SJSA1 (cell line): ENCODE data around the gene C2CD2. TPM values are rescaled to one million over a fixed set of nuclear protein-coding genes. Genes with fewer than 3 reads are reported as not detected.

Experiments used
- DNase-seq, 2 experiments: peaks; one replicate each; pipeline ENCODE4 v3.0.0-alpha.2; 2015 to 2020; ENCODE audit warnings: low spot score in 2 of 2, low read depth in 1 of 2
- H3K27ac ChIP-seq: fragments of 250-450 bp; sonication (Bioruptor Pico); 2 replicates; pipeline ENCODE4 v1.5.1; 2020; ENCODE audit warnings: mild to moderate bottlenecking, moderate library complexity
- H3K27me3 ChIP-seq: fragments of 250-450 bp; sonication (Bioruptor Pico); replicated peaks from 2 replicates; pipeline ENCODE4 v1.5.1; 2020; ENCODE audit warnings: mild to moderate bottlenecking, moderate library complexity
- H3K36me3 ChIP-seq: fragments of 250-450 bp; sonication (Bioruptor Pico); 2 replicates; pipeline ENCODE4 v1.5.1; 2020; ENCODE audit warnings: mild to moderate bottlenecking
- H3K4me1 ChIP-seq: fragments of 250-450 bp; sonication (Bioruptor Pico); replicated peaks from 2 replicates; pipeline ENCODE4 v1.6.1; 2021; ENCODE audit warnings: mild to moderate bottlenecking
- H3K4me3 ChIP-seq: fragments of 250-450 bp; sonication (Bioruptor Pico); 2 replicates; pipeline ENCODE4 v1.5.1; 2020; ENCODE audit warnings: mild to moderate bottlenecking
- H3K9me3 ChIP-seq: fragments of 250-450 bp; sonication (Bioruptor Pico); replicated peaks from 2 replicates; pipeline ENCODE4 v1.5.1; 2020; ENCODE audit warnings: mild to moderate bottlenecking
- total RNA-seq: library from RNA; depleted of rRNA; stranded (reverse); fragments of >200 nt; shearing (Covaris generic); gene quantifications from 2 replicates; pipeline ENCODE4 v1.2.3, GENCODE V29; 2014

Gene C2CD2
- total RNA-seq, 1 experiment from 2014 or later, result 17.1 TPM

DNA sequence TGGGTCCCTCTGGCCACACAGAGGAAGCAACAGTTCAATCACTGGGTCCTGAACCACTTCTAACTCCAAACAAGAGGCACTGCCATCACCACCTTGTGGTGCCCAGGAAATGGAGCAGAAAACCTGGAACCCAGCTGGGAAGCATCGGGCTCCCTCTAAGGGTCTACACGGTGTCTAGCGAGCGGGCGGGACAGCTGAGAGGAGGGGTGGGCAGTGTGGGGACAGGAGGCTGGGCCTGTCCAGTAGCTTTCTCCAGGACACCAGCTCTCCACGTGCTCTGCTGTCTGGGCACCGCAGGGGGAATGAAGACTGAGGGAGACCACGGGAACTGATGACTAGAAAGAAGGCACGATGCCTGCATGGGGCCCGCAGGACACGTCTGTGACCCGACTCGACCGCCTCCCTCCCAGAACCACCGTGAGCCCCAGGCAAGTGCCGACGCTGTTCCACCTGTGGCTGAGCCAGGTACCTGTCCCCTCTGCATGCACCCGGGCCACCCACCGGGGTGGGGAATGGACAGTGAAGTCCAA lies 69.3 kb downstream of the C2CD2 start:
- no peak for DNase-seq
- Histone ChIP-seq H3K4me1 (no peaks in the 10 kb centered on the region), H3K27ac (no peak overlapping the region), H3K27me3 (no peaks in the 10 kb centered on the region), H3K36me3 (peaks cover 11% of the 10 kb centered on the region; the same call in 1 of the 2 replicates), H3K4me3 (no peak overlapping the region), H3K9me3 (no peaks in the 10 kb centered on the region)

DNA sequence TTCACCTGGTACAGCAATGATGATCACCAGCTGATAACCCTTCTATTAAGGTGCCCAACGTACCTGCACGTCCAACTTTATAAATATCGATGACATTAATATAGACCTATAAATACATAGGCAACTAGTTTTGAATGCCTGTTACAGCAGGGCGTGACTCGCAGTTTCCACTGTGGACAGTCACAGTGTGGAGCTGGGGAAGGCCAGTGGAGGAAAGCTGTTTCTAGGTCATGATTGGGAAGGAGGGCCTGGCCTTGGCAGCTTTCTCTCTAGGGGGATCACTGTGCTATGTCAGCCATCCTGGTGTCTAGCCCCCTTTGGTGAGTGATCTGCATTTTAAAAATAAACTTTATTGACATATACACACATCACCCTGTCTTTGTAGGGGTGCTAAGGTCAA lies 70.2 kb downstream of the C2CD2 start:
- no peaks in the 10 kb centered on the region for H3K27me3 ChIP-seq
- H3K9me3 ChIP-seq, result no peaks in the 10 kb centered on the region
- H3K4me1 ChIP-seq, result no peaks in the 10 kb centered on the region
- H3K36me3 ChIP-seq, result peaks cover 10% of the 10 kb centered on the region; the same call in 1 of the 2 replicates
- H3K4me3 ChIP-seq, result no peak overlapping the region
- DNase-seq, result no peak
- H3K27ac ChIP-seq, result no peak overlapping the region

DNA sequence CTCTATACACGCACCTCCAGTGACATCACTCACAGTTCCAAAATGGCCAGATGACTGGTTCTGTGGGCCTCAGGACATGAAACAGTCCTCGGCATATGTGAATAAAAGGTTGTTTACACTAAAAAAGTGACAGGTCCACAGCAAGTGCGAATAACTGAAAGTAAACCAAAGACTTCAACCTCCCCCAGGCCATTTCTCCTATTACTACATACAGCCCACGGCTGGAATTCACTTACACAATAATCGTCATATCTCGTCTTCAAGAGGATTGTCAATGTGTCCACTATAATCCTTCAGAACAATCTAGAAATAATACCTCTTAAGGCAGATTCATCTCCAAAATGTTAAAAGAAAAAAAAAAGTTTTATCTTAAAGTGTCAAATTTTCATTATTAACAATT lies 72.8 kb downstream of the C2CD2 start:
- Histone ChIP-seq H3K27me3 (no peaks in the 10 kb centered on the region), H3K4me1 (peaks cover 12% of the 10 kb centered on the region), H3K9me3 (no peaks in the 10 kb centered on the region), H3K4me3 (no peak overlapping the region), H3K27ac (no peak overlapping the region), H3K36me3 (peaks cover 4% of the 10 kb centered on the region)
- DNase-seq, result no peak

DNA sequence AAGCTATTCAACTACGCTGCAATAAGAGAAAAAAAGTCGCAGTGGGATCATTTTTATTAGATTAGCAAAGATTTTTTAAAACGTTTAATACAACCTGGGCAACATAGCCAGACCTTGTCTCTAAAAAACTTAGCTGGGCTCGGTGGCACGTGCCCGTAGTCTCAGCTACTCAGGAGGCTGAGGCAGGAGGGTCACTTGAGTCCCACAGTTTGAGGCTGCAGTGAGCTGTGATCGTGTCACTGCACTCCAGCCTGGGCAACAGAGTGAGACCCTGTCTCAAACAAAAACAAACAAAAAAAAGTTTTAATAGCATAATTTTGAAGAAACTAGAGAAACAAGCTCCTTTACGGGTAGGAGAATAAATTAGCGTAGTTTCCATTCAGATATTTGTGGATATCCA lies 73.7 kb downstream of the C2CD2 start:
- H3K4me1 ChIP-seq, result peaks cover 12% of the 10 kb centered on the region
- no peaks in the 10 kb centered on the region for H3K27me3 ChIP-seq
- H3K9me3 ChIP-seq, result no peaks in the 10 kb centered on the region
- DNase-seq, result no peak
- H3K36me3 ChIP-seq, result peaks cover 4% of the 10 kb centered on the region
- H3K4me3 ChIP-seq, result no peak overlapping the region; the same call in 1 of the 2 replicates
- no peak overlapping the region for H3K27ac ChIP-seq

DNA sequence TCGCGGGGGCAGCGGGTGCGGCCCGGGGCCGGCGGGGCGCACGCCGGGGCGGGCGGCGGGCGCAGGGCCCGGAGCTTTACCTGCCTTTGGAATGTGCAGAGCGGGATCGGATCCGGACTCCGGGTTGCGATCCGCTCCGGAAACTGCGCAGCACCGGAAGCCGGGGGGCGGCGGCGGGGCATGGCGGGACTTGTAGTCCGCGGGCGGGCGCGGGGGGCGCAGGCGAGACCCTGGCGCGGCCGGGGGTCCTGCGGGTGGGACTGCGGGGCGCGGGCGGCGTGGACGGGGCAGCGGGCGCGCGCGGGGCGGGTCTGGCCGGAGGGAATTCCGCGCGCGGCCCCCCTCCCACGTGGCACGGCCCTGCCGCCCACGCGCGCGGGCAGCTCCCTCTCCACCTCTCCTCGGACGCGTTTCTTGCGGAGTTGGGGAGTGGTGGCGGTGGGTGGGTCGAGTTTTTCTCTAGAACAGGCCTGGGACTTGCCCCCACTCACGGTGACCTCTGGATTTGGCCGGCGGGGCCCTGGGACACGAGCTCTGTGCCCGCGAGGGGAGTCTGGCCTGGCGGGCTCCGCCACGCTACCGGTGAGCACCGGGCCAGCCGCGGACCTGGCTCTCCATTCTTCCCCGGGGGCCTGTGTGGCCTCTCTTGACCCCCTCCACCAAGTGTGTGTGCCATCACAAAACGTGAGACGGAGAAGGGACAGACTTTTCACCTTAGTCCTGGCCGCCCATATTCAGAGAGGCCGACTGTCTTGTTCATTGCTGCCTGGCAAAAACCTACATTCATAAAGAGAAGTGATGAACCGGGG lies 74.4 kb downstream of the C2CD2 start, which contains the start of gene PRDM15:
TSS of gene PRDM15 (minus strand) at position 155 of the 809 bp plus-strand sequence. CDS start 18,981 bp downstream, outside the sequence.
- no peaks in the 10 kb centered on the region for H3K27me3 ChIP-seq
- H3K27ac ChIP-seq, result peak within 1 kb of the TSS; percentile 83
- H3K4me3 ChIP-seq, result peak within 1 kb of the TSS; percentile 73
- peaks cover 12% of the 10 kb centered on the region for H3K4me1 ChIP-seq
- H3K36me3 ChIP-seq, result peaks cover 8% of the 10 kb centered on the region
- H3K9me3 ChIP-seq, result no peaks in the 10 kb centered on the region
- DNase-seq, result peak; percentile 77 to 80

DNA sequence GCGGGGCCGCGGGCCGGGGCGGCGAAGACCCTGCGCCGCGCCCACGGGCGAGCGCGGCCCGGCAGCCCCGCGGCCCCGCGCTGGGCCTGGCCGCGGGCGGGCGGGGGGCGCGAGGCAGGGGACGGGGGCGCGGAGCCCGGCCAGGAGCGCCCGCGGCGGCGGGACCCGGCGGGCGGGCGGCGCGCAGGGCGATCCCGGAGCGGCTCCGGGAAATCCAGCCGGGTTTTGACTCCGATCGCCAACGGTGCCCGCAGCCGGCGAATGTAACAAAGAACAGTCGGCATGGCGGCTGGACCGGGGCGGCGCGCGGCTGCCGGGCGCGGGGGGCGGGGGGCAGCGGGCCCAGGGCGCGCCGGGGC lies 75.0 kb downstream of the C2CD2 start:
- peak; percentile 9 to 82 for DNase-seq
- Histone ChIP-seq H3K36me3 (peaks cover 8% of the 10 kb centered on the region), H3K4me1 (peaks cover 12% of the 10 kb centered on the region), H3K27me3 (no peaks in the 10 kb centered on the region), H3K9me3 (no peaks in the 10 kb centered on the region), H3K27ac (no peak overlapping the region), H3K4me3 (peak overlapping the region; percentile 73)

DNA sequence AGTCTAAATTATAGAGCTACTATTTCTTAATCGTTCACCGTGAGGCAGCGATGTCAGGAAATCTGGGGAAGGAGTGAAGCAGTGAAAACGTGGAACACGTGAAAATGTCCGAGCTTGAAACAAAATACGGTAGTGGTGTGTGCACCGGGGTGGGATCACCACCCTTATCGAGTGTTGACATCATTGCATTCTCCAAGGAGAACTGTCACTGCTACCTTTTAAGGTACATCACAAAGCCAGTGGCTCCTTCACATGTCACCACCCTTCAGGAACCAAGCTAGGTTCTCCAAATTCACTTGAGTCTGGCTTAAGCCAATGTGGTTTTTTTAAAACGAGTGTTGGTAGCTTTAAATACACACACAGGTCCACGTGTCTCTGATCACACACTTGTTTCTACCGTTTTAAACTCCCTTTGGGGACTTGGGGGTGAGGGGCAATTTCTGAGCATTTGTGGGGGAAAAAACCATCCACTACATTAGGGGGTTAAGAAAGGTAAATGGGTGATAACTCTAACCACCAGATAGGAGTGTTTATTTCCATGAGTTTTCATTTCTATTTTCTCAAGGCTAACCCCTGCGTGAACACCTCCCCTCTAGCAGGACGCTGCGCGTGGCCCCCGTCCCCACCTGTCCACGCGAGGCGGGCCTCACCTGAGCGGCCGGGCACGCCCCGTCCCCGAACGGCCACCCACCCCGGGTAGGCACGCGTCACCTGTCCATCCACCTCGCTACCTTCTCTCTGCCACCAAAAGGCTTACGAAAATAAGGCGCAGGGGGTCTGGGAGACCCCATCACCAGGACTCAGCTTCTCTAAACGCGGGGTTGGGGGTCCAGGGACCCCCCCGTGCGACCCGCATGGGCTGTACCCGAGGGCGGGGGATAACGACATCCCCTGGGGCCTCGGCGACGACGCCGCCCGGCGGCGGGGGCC lies 75.7 kb downstream of the C2CD2 start:
- no peaks in the 10 kb centered on the region for H3K9me3 ChIP-seq
- H3K27ac ChIP-seq, result peak overlapping the region; percentile 7; the same call in 1 of the 2 replicates
- peak in 1 of 2 experiments; percentile 44 for DNase-seq
- H3K27me3 ChIP-seq, result no peaks in the 10 kb centered on the region
- H3K4me1 ChIP-seq, result peaks cover 12% of the 10 kb centered on the region
- peak overlapping the region; percentile 73 for H3K4me3 ChIP-seq
- H3K36me3 ChIP-seq, result peaks cover 8% of the 10 kb centered on the region

DNA sequence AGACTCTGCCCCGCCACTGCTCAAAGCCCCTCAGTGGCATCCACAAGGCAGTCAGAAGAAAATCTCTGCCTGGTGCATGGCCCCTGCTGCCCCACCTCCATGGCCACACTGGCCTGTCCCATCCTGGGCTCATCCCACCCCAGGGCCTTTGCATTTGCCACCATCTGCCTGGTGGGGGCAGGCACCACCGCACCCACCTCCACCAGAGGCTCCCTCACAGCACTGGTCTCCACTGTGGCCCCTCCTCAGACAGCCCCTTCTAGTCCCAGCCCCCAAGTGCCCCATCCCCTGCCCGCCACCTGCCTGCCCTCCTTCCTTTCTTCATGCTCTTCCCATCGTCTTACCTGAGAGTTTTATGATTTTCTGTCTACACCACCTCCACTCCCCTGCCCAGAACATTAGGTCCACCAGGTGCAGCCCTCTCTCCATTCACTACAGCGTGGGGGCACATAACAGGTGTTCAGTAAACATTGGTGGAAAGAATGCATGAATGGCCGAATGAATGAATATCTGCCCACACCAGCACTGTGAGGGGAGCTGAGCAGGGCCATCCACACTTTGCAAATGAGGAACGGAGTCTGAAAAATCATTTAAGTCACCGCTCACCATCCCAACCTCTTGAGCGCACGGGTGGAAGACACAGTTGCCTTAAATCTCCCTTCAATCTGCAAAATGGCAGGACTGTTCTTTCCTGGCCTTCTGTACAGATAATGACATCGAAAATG lies 76.7 kb downstream of the C2CD2 start:
- no peaks in the 10 kb centered on the region for H3K27me3 ChIP-seq
- H3K4me1 ChIP-seq, result peaks cover 12% of the 10 kb centered on the region
- DNase-seq, result no peak
- H3K36me3 ChIP-seq, result peaks cover 8% of the 10 kb centered on the region
- H3K4me3 ChIP-seq, result peak overlapping the region; percentile 73; the same call in 1 of the 2 replicates
- 0 out of 2 replicates have a peak overlapping the region, but pooled peaks have one; percentile 7 for H3K27ac ChIP-seq
- no peaks in the 10 kb centered on the region for H3K9me3 ChIP-seq

DNA sequence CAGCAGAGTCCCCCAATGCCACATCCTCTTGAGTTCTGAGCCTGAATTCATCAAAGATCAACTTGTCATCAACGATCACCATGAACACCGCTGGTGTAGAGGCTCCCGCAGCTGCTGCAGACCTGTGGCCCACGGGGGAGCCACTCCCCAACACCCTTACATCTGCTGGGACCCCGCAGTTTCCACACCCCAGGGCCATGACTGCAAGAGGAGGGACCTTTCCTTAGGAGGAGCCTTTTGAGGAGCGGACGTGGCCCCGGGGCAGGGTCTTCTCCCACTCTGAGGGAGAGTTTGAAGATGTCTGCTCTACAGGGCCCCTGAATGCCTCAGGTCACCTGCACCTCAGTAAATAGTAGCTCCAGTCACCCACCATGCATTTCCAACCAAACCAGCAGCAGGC lies 77.4 kb downstream of the C2CD2 start:
- Histone ChIP-seq H3K36me3 (peaks cover 8% of the 10 kb centered on the region), H3K27me3 (no peaks in the 10 kb centered on the region), H3K4me1 (peaks cover 12% of the 10 kb centered on the region), H3K4me3 (no peak overlapping the region), H3K9me3 (no peaks in the 10 kb centered on the region), H3K27ac (no peak overlapping the region)
- no peak for DNase-seq

DNA sequence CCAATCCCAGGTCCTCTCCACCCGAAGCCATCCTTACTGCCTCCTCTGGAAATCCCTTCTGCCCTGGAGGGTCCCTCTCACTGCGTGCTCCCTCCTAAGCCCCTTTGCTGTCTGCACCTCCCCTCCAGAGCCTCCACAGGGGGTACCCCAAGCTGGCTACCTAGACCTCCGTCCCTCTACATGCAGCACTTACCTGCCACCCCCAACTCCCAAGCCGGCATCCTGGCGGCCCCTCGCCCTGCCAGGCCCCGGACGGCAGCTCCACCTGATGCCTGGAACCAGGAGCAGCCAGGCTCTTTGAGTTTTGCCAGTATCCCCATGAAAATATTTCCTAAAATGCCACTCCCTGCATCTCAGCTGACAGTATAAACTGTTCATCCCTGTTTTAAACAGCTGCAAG lies 78.7 kb downstream of the C2CD2 start:
- DNase-seq, result no peak
- Histone ChIP-seq H3K4me3 (no peak overlapping the region), H3K9me3 (no peaks in the 10 kb centered on the region), H3K27ac (no peak overlapping the region), H3K4me1 (peaks cover 12% of the 10 kb centered on the region), H3K27me3 (no peaks in the 10 kb centered on the region), H3K36me3 (peaks cover 8% of the 10 kb centered on the region)

DNA sequence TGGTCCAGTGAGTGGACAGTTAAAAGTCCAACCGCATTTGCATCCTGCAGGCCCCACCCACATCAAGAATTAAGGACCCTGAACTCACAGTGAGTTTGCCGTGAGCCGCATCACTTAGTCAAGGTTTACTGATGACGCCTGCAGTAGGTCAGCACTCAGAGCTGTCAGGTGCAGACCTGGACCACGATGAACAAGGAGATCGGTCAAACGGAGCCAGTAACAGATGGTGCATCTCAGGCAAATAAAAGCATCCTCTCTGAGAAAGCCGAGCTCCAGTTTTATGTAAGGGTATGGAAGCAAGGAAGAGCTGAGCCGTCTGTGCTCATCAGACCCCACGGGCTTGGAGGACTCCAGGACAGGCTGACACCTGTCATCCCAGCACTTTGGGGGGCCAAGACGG lies 79.2 kb downstream of the C2CD2 start:
- Histone ChIP-seq H3K9me3 (no peaks in the 10 kb centered on the region), H3K4me3 (no peak overlapping the region), H3K36me3 (peaks cover 8% of the 10 kb centered on the region), H3K27me3 (no peaks in the 10 kb centered on the region), H3K27ac (no peak overlapping the region), H3K4me1 (peaks cover 12% of the 10 kb centered on the region)
- no peak for DNase-seq

DNA sequence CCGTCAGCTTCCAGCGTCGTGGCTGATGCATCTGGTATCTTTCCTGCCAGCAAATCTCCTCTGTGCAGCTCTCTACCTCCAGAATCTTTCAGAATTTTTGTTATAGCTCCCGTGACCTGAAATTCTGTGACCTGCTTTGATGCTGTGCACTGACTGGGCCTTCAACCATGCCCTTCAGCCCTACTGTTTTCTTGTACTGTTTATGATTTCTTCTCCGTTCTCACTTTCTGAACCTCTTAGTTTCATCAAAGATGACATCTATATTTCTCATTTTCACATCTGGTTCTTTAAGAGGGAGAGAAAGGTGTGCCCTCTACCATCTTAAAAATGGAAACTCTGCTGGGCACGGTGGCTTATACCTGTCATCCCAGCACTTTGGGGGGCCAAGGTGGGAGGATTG lies 80.4 kb downstream of the C2CD2 start:
- Histone ChIP-seq H3K4me3 (no peak overlapping the region), H3K9me3 (no peaks in the 10 kb centered on the region), H3K27ac (no peak overlapping the region), H3K36me3 (peaks cover 8% of the 10 kb centered on the region), H3K27me3 (no peaks in the 10 kb centered on the region), H3K4me1 (peaks cover 11% of the 10 kb centered on the region)
- no peak for DNase-seq

DNA sequence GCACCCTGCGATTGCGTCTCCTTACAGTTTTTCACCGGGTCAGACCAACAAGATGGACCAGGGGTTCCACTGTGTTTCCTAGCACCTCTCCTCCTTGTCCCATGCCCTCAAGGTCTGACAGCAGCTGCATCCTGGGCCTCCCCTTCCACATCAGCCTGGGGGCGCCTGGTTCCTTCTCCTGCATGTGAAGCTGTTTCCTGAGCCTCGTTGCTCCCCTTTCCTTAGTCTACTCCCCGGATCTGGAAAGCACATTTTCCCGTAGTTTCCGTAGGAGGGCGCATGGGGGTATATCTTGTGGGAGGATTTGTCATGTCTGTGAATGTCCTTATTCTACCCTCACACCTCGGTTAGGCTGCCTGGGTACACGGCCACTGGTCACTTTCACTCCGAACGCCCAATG lies 80.8 kb downstream of the C2CD2 start:
- Histone ChIP-seq H3K36me3 (peaks cover 8% of the 10 kb centered on the region), H3K27me3 (no peaks in the 10 kb centered on the region), H3K27ac (no peak overlapping the region), H3K4me1 (peaks cover 7% of the 10 kb centered on the region), H3K4me3 (no peak overlapping the region), H3K9me3 (no peaks in the 10 kb centered on the region)
- no peak for DNase-seq
